Keratinocyte (primary cell): ENCODE data around the gene AVPR2.

Source experiments
- EZH2 ChIP-seq: IDR thresholded peaks from one replicate; pipeline ENCODE4 v1.6.1; 2012; ENCODE audit warnings: inconsistent platforms, mild to moderate bottlenecking, low read length, moderate library complexity
- TF ChIP-seq, protein P1 (sequence below), 3 experiments: IDR thresholded peaks in 1 of 3; conservative IDR thresholded peaks in 1 of 3; optimal IDR thresholded peaks in 1 of 3; 2 replicates in 2 of 3; 3 replicates in 1 of 3; pipeline versions ENCODE3 to v1.5.1; 2011; ENCODE audit warnings: low read length in 3 of 3, mild to moderate bottlenecking in 3 of 3, moderate library complexity in 2 of 3, control low read depth in 1 of 3, inconsistent platforms in 1 of 3; ENCODE audit not compliant: insufficient read depth in 2 of 3; ENCODE audit errors: extremely low read depth in 1 of 3

DNA sequence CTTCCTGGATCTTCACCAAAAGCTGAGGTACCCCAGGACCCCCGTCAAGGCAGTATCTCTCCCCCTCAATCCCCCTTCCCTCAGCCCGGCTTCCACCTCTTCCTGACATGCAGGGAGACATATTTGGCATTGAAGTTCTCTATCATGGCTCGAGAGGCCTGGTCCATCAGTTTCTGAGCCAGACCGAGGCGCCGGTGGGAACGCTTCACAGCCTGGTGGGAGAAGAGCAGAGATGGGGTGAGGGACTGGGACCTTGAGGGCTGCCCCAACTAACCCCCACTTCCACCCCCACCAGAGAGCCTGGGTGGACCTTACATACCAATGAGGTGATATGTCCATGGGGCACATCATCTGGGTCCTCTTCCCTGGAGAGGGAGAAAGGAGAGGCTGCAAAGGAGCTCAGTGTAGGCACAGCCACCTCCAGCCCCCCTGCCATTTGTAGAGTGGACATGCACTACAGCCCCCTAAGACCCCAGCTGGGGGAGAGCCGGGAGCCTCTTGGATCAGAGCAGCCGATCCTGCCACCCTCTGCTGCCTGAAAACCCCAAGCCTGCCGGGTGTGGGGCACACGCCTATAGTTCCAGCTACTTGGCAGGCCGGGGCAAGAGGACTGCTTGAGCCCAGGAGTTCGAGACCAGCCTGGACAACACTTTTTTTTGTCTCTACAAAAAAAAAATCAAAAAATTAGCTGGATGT lies 27.9 kb downstream of the AVPR2 start:
- TF ChIP-seq, protein P1, sequence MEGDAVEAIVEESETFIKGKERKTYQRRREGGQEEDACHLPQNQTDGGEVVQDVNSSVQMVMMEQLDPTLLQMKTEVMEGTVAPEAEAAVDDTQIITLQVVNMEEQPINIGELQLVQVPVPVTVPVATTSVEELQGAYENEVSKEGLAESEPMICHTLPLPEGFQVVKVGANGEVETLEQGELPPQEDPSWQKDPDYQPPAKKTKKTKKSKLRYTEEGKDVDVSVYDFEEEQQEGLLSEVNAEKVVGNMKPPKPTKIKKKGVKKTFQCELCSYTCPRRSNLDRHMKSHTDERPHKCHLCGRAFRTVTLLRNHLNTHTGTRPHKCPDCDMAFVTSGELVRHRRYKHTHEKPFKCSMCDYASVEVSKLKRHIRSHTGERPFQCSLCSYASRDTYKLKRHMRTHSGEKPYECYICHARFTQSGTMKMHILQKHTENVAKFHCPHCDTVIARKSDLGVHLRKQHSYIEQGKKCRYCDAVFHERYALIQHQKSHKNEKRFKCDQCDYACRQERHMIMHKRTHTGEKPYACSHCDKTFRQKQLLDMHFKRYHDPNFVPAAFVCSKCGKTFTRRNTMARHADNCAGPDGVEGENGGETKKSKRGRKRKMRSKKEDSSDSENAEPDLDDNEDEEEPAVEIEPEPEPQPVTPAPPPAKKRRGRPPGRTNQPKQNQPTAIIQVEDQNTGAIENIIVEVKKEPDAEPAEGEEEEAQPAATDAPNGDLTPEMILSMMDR (optimal IDR thresholded peaks at IDR 0.05 in 1 of 3, IDR thresholded peaks at IDR 0.05 in 1 of 3, conservative IDR thresholded peaks at IDR 0.05 in 1 of 3; ENCODE audit: extremely low read depth in 1 of 3, insufficient read depth in 2 of 3, low read length in 3 of 3), result no peak
- no peak for TF ChIP-seq EZH2
